HG02870 (cell line): ENCODE measurements around the gene OPN1SW.

ENCODE experiments used
- ATAC-seq: cut with Tn5 transposase; IDR thresholded peaks from one replicate; pipeline ENCODE4 v1.9.1; 2021; ENCODE audit warnings: mild to moderate bottlenecking, moderate library complexity; ENCODE audit not compliant: unreplicated experiment

Gene OPN1SW

GRCh38 chr7:128793181-128793547, 17.6 kb upstream of the OPN1SW start:
- no peak for ATAC-seq

- no peak for ATAC-seq
These were observed 17.0 kb upstream of the OPN1SW start for GRCh38 chr7:128792471-128793180.

- peak; percentile 4 for ATAC-seq
These were observed 16.4 kb upstream of the OPN1SW start for GRCh38 chr7:128791972-128792327.

GRCh38 chr7:128791121-128791971, 15.8 kb upstream of the OPN1SW start, which contains the start of gene CCDC136:
Gene CCDC136 (plus strand): TSS chr7:128791968. CDS start chr7:128792412, 444 bp downstream.
- peak; percentile 80 for ATAC-seq

- peak; percentile 8 for ATAC-seq
These were observed 14.9 kb upstream of the OPN1SW start for GRCh38 chr7:128790315-128791041.

GRCh38 chr7:128788446-128789412, 13.1 kb upstream of the OPN1SW start:
- no peak for ATAC-seq

- no peak for ATAC-seq
These were observed 10.1 kb upstream of the OPN1SW start for GRCh38 chr7:128785738-128786137.

GRCh38 chr7:128783143-128783861, 7.7 kb upstream of the OPN1SW start:
- ATAC-seq = no peak

GRCh38 chr7:128781851-128782250, 6.3 kb upstream of the OPN1SW start:
- ATAC-seq = no peak

- no peak for ATAC-seq
These were observed 5.5 kb upstream of the OPN1SW start for GRCh38 chr7:128781126-128781525.

GRCh38 chr7:128778946-128779345, 3.4 kb upstream of the OPN1SW start:
- no peak for ATAC-seq

GRCh38 chr7:128777156-128778123, 1.8 kb upstream of the OPN1SW start:
- no peak for ATAC-seq

- no peak for ATAC-seq
These were observed 673 bp downstream of the OPN1SW start for GRCh38 chr7:128774921-128775320.

GRCh38 chr7:128774029-128774689, 1.4 kb downstream of the OPN1SW start:
- ATAC-seq = no peak

GRCh38 chr7:128773604-128774003, 2.0 kb downstream of the OPN1SW start:
- no peak for ATAC-seq

- no peak for ATAC-seq
These were observed 5.4 kb downstream of the OPN1SW start for GRCh38 chr7:128770233-128770632.

- ATAC-seq = no peak
These were observed 8.0 kb downstream of the OPN1SW start for GRCh38 chr7:128767475-128768110.

GRCh38 chr7:128763541-128763940, 12.1 kb downstream of the OPN1SW start:
- ATAC-seq = no peak
